ENCODE measurements around the gene OSER1.
"Not testable (repeated sequence)": the region's sequence is repeated elsewhere in the genome, so short reads cannot be mapped to it uniquely, and the experiment has no call there.

OSER1 gene

DNA sequence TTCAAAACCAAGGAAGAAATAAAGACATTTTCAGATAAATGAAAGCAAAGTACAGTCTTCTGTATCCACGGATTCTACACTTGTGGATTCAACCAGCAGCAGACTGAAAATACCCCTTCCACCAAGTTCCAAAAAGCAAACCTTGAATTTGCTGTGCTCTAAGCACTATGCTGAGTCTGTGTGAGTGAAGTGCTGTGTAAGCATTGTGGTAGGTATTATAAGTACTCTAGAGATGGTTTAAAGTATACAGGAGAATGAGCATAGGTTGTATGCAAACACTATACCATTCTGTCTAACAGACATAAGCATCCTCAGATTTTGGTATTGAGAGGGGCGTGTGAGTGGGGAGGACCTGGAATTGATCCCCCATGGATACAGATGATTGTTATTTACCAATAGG lies 9.6 kb downstream of the OSER1 start:
- DNase-seq (ENCODE audit: low spot score) = no peak

DNA sequence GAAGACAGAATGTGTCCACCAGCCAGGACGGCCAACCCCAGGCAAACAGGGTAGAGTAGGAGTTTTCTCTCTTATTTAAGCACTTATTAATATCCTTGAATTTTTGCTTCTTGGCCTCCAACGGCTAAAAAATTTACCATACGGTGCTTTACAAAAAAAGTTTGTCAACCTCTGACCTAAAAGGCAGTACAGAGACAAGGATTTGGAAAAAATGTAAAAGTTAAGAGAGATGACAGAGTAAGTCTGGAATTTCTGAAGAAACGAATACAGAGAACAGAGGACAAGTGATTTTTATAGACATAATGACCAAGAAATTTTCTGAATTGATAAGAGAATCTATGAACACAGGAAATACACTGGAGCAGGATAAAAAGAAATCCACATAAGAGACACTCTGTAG lies 10.2 kb downstream of the OSER1 start:
- DNase-seq (ENCODE audit: low spot score) = no peak

DNA sequence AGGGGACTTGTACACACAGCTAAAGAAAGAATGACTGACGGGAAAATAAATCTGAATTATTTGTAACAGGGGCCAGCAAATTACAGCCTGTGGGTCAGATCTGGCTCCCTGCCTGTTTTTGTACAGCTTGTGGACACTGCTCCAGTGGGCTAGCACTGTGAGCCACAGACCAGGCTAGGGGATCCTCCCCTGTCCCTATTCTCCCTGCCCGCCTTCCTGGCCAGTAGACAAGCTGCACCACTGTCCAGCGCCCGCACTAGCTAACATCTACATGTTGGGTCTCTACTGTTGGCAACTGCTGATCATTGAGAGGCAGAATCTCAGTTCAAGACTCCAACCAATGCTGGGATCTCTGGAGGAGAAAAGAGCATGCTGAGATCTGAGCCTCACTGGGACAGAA lies 10.7 kb downstream of the OSER1 start:
- no peak for DNase-seq (ENCODE audit: low spot score)

DNA sequence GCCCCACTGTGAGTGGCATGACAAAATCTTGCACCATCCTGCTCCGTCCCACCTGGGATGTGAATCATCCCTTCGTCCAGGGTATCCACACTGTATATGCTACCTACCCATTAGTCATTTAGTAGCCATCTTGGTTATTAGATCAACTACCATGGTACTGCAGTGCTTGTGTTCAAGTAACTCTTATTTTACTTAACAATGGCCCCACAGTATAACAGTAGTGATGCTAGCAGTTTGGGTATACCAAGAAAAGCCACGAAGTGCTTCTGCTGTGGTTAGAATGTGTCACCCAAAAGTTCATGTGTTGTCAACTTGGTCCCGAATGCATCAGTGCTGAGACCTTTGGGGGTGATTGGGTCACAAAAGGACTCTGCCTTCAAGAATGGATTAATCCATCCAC lies 11.7 kb downstream of the OSER1 start:
- DNase-seq (ENCODE audit: low spot score) = no peak

DNA sequence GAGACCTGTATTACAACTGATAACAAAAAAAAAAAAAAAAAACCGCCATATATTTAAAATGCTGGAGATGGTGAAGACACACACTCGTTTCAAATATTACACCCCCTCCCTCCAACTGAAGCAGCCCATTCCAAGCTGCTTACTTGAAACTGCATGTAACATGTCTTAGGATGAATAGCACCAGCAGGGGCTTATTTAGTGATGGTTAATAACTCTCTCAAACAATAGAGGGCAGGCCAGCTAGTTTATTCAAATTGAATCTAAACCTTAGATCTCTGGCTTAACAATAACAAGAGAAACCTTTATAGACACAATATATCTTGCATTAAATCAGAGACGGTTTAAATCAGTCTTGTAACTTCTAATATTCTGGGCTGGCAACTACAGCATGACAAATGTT lies 14.3 kb downstream of the OSER1 start:
- DNase-seq (ENCODE audit: low spot score) = no peak

DNA sequence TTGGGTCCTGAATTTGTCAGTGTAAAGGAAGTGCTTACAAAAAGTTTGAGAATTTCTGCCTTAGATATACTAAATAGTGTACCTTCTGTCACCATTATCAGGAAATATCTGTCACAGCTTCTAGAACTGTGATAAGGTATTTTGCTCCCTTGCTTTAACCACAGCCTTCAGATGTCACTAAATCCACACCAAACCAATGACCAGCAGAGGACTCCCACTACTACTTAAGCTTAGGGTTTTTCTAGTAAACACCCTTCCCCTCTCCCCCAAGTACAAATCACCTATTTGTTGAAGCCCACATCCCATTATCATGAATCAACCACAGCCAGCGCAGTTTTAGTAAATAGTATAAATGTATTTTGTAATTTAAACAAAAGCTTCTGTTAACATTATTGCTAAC lies 15.0 kb downstream of the OSER1 start:
- no peak for DNase-seq (ENCODE audit: low spot score)

DNA sequence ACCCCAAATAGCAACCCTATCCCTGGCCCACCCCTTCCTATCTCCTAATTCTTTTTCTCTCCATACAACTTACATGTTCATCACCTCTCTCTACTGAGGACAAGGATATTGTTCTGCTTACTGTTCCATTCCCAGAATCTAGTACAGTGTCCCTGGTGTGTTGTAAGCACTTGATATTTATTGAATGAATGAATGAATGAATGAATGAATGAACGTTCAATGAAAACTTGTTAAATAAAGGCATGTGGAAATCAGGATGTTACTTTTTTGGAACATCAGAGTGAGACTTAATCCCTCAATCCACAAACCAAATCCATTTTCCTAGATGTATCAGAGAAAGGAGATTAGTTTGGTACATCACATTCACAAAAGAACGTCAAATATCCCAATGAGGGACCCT lies 16.8 kb downstream of the OSER1 start:
- DNase-seq (ENCODE audit: low spot score) = no peak

DNA sequence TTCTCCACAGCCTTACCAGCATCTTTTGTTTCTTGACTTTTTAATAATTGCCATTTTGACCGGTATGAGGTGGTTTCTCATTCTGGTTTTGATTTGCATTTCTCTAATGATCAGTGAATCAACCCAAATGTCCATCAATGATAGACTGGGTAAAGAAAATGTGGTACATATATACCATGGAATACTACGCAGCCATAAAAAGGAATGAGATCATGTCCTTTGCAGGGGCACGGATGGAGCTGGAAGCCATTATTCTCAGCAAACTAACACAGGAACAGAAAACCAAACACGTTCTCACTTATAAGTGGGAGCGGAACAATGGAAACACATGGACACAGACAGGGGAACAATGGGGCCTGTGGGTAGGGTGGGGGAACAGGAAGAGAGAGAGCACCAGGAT lies 18.9 kb downstream of the OSER1 start:
- not testable (repeated sequence) for DNase-seq (ENCODE audit: low spot score)

DNA sequence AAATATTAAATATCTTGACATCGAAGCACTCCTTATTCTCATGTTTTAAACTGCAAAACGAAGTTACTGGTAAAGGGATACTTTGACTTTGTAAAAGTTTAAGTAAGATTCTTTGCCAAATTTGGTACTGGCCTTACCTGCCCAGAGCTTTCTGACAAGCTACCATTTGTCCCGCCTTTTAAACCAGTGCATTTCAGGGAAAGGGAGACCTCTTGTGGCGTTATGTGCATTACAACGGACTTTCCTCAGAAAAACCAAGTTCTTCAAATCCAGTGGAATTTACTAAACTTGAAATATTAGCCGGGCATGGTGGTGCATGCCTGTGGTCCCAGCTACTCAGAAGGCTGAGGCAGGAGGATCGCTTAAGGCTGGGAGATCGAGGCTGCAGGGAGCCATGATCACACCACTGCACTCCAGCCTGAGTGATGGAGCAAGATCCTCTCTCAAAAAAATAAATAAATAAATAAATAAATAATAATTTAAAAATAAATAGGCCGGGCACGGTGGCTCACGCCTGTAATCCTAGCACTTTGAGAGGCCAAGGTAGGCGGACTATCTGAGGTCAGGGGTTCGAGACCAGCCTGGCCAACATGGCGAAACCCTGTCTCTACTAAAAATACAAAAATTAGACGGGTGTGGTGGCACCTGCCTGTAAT lies 20.2 kb downstream of the OSER1 start:
- DNase-seq (ENCODE audit: low spot score) = peak; percentile 65

DNA sequence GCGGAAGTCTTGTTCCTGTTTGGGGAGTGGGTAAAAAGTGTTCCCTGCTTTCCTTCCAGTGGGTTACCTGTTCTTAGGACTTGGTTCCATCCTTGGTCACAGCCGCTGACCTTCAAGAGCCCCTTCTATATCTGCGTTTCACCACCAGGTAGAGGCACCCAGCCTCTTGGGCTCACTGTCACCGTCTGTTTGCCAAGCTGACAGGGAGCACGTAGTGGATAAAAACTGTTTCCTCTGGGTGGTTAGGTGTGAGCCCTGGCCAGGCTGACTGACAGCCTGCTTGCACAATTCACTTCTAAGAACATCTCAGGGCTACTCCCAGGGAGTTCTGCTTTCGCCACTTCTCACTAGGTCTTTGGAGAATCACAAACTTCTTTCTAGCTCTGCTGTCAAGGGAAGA lies 21.8 kb downstream of the OSER1 start:
- no peak for DNase-seq (ENCODE audit: low spot score)

DNA sequence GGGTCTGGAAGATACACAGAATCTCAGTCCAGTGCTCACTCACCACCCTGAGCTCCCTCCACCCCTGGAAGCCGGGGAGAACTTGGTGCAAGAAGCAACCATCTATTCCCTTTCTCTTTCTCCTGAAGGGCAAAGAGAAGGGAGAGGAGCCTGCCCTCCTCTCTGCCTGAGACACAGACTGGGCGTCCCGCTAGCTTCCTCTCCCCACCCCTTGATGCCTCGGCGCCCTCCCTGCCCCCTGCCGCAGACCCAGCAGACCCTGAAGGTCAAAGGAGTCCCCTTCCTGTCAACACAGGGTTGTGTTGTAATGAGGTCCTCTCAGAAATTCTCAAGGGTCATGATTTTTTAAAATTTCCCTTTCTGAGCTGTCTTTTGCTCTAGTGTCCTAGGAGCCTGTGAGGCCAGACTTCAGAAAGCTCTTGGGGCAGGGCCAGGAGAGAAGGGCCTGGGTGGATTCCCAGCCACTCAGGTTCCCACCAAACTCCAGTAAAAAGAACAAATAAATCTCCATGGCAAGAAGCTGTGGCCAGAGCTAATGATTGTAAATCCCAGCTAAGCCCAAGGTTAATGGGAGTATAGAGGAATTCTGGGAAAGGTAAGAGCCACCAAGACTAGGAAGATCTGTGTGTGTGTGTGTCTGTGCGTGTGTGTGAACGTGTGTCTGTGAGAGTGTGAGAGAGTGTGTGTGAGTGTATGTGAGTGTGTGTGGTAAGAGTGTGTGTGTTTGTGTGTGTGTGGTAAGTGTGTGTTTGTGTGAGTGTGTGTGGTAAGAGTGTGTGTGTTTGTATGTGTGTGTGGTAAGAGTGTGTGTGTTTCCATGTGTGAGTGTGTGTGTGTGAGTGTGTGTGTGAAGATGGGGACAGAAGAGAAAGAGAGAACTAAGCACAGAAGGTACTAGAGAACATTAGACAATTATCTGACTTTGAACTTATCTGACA lies 22.5 kb downstream of the OSER1 start:
- no peak for DNase-seq (ENCODE audit: low spot score)

DNA sequence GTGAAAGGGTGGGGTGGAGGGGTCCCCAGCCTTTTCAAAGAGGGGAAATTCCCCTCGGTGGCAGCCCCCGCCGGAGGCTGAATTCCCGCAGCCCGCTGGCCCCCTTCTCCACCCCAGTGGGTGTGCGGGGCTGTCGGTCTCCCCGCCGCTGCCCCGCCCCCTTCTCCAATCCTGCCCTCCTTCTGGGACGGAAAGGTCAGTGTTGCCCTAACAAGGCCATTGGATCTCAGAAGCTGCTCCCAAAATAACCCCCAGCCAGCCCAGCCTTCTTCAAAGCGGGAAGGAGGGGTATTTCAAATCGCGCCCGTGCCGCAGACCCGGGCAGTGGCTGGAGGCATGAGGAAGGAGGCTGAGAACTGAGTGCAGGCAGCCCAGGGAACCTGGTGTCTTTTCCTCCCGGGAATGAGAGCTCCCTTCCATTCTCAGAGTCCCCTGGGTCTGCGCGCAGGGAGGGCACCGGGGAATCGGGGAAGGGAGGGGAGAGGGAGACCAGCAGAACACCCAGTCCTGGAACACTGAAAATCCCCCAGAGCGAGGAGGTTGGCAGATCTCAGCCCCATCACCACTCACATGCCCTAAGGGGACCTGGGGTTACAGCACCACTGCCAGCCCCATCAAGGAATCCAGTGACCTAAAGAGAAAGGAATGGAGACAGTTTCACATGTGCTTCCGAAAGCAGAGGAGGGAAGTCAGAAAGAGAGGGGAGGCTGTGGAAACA lies 23.4 kb downstream of the OSER1 start, which contains the start of gene JPH2:
Gene JPH2, minus strand, starts transcription at position 135 of the 718 bp plus-strand sequence. CDS start 483 bp downstream, outside the sequence.
- DNase-seq (ENCODE audit: low spot score) = no peak

DNA sequence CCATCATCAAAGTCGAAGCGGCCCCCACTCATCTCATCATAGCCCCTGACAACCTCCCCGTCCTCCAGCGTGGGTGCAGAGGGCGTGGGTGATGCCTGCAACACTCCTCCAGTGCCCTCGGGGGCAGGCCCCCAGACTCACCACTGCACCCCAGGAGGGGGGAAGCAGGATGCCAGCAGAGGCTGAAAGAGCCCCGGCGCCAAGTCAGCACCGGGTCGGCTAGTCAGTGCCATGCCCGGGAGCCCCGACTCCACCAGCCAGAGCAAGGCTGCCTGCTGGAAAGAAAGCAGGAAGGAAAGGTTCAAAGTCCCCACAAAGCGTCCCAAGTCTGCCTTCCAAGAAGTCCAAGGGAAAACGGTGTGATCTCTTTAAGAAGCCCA lies 23.9 kb downstream of the OSER1 start:
- no peak for DNase-seq (ENCODE audit: low spot score)

DNA sequence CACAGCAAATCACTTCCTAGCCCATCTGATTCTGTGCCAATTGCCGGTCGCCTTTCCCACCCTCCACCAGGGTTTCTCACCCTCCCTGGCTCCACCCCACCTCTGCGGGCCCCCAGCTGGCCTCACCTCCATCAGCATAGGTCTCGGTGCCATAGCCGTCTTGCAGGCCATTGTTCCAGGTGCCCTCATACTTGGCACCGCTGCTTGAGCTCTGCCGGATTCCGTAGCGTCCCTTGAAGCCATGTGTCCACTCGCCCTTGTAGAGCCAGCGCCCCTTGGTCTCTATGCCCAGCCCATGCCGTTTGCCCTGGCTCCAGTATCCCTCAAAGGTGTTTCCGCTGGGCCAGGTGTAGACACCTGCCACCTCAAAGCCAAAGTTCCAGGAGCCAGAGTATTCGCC lies 24.4 kb downstream of the OSER1 start:
- no peak for DNase-seq (ENCODE audit: low spot score)

DNA sequence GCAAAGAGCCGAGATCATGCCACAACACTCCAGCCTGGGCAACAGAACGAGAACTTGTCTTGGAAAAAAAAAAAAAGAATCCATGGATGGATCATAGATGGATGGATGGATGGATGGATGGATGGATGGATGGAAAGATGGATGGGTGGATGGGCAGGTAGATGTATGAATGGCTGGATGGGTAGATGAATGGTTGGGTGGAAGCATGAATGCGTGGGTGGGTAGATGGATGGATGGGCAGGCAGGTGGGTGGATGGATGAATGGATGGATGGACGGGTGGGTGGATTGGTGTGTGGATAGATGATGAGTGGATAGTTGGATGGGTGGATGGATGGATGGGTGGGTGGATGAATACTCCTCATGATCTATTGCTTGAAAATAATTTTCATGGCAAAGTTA lies 25.0 kb downstream of the OSER1 start:
- DNase-seq (ENCODE audit: low spot score) = no peak

DNA sequence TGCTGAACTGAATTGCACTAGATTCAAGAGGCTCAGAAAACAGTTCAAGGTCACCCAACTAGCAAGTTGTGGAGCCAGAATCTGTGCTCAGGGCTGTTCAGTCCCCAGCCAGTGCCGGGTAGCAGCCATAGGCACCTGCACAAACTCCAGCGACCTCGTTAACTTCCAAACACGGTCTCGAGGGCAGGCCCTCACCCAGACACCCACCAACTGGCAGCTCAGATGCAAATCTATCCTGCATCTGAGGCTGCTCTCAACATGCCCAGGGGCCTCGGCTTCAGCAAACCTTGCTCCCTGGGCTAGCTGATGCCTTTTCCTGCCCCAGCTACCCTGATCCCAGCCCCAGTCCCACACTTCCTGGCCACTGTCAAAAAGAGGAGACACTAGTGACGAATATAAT lies 27.3 kb downstream of the OSER1 start:
- no peak for DNase-seq (ENCODE audit: low spot score)

DNA sequence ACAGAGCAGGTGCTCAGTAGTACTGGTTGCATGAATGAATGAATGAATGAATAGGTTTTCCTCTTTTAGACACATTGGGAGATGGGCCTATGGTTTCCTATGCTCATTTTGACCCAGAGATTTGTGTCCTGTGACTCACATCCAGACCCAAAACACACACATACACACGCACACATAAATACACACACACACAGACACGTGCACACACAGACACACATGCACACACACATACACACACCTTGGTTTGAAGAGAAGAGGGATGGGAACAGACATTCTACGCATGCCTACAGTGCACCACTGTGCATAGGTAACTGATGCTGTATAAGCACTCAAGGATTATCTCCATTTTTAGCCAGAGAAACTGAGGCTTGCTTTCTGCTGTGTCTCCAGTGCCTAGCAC lies 27.7 kb downstream of the OSER1 start:
- DNase-seq (ENCODE audit: low spot score) = no peak

DNA sequence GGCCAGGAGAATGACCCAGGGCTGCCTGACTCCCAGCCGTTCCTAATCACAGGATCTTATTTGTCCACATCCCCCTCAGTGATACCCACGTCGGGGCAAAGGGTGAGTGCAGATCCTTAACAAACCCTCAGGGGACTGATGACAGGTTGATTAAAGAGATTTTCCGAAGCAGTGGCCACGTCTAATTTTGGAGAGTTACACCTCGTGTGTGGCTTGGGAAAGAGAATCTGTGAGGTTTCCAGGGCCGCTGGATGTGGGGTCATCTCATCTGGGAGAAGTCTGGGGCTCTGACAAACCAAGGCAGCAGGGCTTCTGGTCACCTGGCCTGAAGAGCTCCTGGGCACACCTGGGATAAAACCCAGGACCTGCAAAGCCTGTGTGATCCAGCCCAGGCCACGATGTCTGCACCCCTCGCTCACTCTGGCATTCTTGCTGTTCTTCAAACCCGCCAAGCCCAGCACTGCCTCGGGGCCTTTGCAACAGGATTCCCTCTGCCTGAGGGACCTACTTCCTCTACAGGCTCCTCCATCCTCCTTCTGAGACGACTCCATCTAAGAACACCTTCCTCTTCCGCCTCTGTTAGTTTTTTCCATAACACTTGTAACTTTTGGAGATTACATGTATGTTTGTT lies 28.3 kb downstream of the OSER1 start:
- DNase-seq (ENCODE audit: low spot score) = no peak

DNA sequence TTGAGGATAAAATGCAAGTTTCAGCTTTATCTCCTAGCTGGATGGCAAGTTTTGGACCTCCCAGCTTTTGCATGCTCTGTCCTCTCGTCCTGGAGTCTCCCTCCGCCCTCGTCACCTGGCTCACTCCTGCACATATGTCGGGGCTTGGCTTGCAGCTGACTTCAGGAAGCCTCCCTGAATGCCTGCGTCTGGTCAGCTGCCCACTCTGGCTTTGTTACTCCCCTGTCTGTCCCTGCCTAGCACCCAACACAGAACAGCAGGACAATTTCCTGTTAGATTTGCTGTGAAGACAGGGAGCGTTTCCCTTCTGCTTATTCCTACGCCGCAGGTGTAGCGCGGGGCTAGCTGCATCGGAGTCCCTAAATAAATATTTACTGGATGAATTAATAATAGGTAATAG lies 29.0 kb downstream of the OSER1 start:
- DNase-seq (ENCODE audit: low spot score) = no peak

DNA sequence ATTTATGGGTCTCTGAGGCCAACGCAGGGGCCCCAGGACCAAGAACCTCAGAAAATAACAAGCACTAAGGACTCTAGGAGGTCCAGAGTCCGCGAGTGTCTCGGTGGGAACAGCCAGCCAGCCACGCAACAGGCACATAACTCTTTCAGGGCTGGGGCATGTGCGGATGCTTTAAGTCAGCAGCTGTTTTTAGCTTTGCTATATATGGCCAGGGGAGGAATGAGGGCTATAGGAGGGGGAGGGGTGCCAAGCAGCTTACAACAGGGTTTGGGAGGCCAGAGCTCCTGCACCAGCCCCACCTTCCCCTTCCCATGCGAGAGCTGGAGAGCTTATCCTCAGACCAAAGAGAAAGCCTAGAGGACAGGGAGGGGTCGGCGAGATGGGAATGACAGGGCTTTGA lies 29.8 kb downstream of the OSER1 start:
- no peak for DNase-seq (ENCODE audit: low spot score)

DNA sequence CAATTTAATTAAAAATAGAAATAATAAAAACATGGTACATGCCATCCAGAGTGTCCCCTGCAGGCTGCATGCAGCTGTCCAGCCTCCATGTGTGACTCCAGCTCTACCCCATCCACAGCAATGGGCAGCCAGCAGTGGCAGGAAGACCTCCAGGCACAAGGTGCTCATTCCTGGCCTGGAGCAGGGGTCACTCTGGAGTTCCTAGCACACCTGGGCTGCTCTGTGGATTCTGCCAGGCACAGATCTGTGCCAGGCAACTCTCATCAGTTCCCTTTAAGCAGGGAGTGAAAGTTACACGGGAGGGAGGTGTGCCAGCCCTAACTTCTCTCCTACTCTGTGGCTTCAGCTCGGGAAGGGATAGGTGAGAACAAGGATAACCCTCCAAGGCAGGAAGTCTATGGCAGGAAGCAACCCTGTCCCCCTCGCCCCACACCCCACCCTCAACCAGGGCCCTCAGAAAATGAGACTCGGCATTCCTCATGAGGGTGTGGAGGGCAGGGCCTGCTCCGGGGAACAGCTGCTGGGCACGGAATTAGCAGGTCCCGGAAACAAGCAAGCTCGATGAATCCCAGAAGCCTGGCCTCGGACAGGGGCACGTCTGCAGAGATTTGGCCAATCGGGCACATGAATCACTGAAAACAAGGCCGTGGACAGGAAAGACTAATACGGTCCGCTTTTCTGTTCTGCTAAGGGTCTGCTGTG lies 33.6 kb downstream of the OSER1 start:
- no peak for DNase-seq (ENCODE audit: low spot score)
